HAP-1 (cell line): Measurements from ENCODE around the gene KCNQ1.

Experiments
- DNase-seq, 2 experiments: peaks; one replicate each; pipeline ENCODE4 v3.0.0-alpha.2; 2016 to 2020; ENCODE audit warnings: low spot score in 2 of 2
- H3K27me3 ChIP-seq: fragments of 250-450 bp; sonication (Bioruptor Pico); 2 replicates; pipeline ENCODE4 v1.5.1; 2020; ENCODE audit warnings: low read depth, mild to moderate bottlenecking, moderate library complexity
- H3K36me3 ChIP-seq: fragments of 250-450 bp; sonication (Bioruptor Pico); replicated peaks from 2 replicates; pipeline ENCODE4 v1.5.1; 2020; ENCODE audit warnings: mild to moderate bottlenecking
- H3K4me1 ChIP-seq: fragments of 250-450 bp; sonication (Bioruptor Pico); 2 replicates; pipeline ENCODE4 v1.5.1; 2020; ENCODE audit warnings: mild to moderate bottlenecking
- H3K4me3 ChIP-seq: fragments of 250-450 bp; sonication (Bioruptor Pico); 2 replicates; pipeline ENCODE4 v1.5.1; 2020; ENCODE audit warnings: mild to moderate bottlenecking, moderate library complexity
- H3K9me3 ChIP-seq: fragments of 250-450 bp; sonication (Bioruptor Pico); 2 replicates; pipeline ENCODE4 v1.5.1; 2020; ENCODE audit warnings: mild to moderate bottlenecking, moderate library complexity
- in situ Hi-C: fragments of 300-500 bp; cut with MboI; formaldehyde crosslinking; loops from 3 replicates; pipeline ENCODE4 v1.14.3; 2020; ENCODE audit warnings: low sequenced_read_pairs, inconsistent platforms, mixed read lengths

KCNQ1 gene

DNA sequence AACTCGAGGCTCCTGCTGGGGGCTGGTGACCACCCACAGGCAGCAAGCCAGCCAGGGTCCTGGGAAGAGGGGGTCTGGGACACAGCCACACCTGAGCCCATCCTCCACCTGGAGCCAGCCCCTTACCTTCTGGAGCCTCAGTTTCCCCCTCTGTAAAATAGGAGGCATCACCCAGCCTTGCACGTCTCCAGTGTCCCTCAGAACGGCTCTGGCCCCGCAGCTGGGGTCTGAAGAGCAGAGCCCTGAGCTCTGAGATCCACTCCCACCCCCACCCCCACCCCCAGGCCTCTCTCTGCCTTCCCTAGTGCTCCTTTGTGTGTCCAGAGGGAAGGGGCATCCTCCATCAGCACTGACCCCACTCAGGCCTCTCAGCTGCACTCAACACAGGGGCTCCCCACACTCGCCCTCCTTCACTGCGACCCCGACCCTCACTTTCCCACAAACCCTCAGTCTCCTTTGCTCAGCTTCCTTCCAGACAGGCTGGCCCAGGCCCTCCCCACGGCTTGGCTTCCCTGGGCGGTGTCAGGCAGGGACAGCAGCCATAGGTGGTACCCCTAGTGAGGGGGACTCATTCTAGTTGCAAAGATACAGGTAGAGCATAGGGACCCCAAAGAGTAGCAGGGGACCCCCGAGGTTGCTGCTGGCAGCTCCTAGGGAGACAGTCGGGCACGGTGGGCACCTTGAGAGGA is 288.3 kb downstream of the KCNQ1 start:
- H3K36me3 ChIP-seq = no peaks in the 10 kb centered on the region
- no peaks in the 10 kb centered on the region for H3K4me1 ChIP-seq
- H3K27me3 ChIP-seq = no peaks in the 10 kb centered on the region
- no peak overlapping the region for H3K4me3 ChIP-seq
- in situ Hi-C loops = no loop called here
- DNase-seq = no peak
- no peaks in the 10 kb centered on the region for H3K9me3 ChIP-seq

DNA sequence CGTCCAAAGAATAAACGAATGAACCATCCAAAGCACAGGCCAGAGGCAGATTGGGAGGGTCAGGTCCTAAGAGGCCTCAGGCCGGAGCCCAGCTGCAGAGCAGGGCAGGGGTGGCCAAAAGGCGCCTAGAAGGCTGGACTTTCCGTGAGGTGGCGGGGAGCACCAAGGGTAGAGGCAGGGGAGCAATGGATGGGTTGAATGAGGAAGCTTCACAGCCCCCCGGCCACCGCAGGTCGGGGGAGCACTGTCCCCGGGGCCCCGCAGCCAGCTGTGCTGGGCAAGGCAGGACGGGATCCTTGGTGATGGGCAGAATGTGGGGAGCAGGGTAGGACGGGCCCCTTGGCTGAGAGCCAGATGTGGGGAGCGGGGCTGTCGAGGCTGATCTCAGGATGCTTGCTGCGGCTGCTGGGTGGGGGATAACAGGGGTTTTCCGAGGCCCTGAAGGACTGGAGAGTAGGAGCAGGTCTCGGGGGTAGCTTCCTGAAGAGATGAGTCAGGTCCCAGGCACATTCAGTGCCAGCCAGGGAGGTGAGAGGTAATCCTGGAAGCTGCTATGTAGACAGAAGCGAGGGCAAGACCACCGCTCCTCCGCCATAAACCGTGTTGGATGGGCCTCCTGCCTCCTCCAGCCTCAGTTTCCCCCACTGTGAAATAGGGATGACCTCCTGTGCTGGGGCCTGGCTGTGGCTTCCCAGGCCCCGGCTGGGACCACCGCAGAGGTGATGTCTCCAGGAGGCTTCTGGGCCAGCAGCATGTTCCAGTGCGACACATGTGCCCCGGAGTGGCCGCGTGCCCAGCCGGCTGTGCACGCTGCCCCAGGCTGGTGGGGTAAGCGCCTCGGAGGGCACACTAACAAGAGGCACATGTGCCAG is 289.6 kb downstream of the KCNQ1 start:
- Histone ChIP-seq H3K4me1 (no peaks in the 10 kb centered on the region), H3K9me3 (no peaks in the 10 kb centered on the region), H3K4me3 (no peak overlapping the region), H3K27me3 (no peaks in the 10 kb centered on the region), H3K36me3 (no peaks in the 10 kb centered on the region)
- in situ Hi-C loops = no loop called here
- no peak for DNase-seq

DNA sequence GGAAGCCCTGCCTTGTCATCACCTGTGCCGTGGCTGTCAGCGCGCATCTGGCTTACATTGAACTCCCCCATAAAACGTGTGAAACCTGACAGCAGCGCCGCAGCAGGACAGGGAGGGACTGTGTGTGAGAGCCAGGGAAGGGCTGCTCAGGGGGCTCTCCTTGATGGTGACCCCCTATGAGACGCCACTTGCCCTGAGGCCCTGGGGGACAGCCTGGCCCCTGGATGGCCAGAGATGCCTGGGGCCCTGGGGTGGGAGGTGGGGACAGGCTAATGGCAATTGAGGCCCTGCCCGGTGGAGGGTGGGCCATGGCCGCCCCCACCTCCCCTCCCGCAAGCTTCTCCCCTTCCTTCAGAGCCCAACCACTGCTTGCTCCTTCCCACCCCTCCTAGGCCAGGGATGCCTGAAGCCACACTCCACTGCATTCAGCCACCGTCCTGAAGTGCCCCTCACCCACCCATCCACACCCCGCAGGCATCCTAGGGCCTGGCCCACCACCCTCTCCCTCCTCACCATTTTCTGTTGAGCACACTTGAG is 290.3 kb downstream of the KCNQ1 start:
- Histone ChIP-seq H3K9me3 (no peaks in the 10 kb centered on the region), H3K4me3 (no peak overlapping the region), H3K27me3 (no peaks in the 10 kb centered on the region), H3K36me3 (no peaks in the 10 kb centered on the region), H3K4me1 (no peaks in the 10 kb centered on the region)
- DNase-seq = no peak
- in situ Hi-C loops = no loop called here

DNA sequence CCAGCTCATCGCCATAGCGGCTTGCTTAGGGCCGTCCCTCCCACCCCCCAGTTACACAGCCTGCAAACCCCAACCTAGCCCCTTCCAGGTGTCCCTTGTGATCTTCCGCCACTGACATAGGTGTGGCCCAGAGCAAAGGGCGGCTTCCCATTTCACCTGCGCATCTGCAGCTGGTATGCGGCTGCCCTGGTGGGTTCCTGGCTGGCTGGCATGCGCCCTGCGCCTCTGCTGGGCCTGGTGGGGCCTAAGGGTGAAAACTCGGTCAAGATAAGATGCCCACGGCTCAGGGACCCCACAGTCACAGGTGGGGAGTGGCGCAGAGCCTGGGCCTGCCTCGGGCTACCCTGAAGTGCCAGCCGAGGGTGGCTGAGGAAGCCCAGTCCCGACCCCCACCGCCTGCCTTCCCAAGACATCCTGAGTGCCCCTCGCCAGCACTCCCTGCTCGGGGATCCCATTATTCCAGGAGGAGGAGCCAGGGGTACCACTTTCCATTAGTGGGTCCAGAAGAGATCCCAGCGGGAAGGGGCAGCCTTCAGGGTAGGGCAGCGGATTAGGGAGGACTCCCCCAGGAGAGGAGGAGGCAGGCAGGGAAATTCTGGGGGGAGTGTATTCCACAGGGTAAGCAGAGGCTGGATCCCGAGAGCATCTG is 291.9 kb downstream of the KCNQ1 start:
- no peak for DNase-seq
- H3K4me3 ChIP-seq = no peak overlapping the region
- H3K36me3 ChIP-seq = no peaks in the 10 kb centered on the region
- no peaks in the 10 kb centered on the region for H3K27me3 ChIP-seq
- H3K9me3 ChIP-seq = no peaks in the 10 kb centered on the region
- in situ Hi-C loops = no loop called here
- no peaks in the 10 kb centered on the region for H3K4me1 ChIP-seq

DNA sequence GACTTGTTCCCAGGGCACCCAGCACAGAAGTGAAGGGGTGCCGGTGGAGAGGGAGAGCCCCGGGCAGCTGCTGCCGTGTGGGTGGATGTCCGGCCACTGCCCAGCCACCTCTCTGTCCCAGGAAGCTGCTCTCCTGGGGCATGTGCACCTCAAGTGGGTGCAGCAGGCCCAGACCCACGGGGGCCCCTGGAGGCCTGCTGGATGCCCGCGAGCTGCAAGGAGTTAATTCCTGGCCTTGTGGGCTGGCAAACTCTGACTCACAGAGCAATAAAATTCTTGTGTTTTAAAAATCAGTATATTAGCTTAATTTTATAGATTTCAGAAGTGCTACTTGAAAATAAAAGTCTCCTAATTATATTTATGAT is 292.4 kb downstream of the KCNQ1 start:
- in situ Hi-C loops = no loop called here

DNA sequence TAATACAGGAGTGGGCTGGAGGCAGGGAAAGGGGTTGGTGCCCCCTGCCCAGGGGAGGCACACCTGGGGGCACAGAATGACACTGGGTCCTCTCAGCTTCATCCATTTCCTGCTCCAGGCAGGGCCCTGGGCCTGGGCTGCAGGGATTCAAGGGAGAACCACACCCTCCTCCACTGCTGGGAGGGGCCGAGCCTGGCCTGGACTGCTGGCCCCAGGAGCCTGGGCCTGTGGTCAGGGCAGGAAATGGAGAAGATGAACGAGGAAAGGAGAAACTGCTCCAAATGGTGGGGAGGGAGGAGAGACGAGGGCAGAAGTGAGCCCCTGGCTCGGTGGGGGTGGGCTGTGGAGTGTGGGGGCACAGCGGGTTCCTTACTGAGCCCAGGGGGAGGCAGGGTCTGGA is 293.1 kb downstream of the KCNQ1 start:
- H3K4me3 ChIP-seq = no peak overlapping the region
- DNase-seq = no peak
- H3K36me3 ChIP-seq = no peaks in the 10 kb centered on the region
- H3K9me3 ChIP-seq = no peaks in the 10 kb centered on the region
- H3K27me3 ChIP-seq = no peaks in the 10 kb centered on the region
- in situ Hi-C loops = no loop called here
- no peaks in the 10 kb centered on the region for H3K4me1 ChIP-seq

More for the DNA sequence above, 292.4 kb downstream of the KCNQ1 start:
- Histone ChIP-seq H3K36me3 (no peaks in the 10 kb centered on the region), H3K4me3 (no peak overlapping the region), H3K4me1 (no peaks in the 10 kb centered on the region), H3K27me3 (no peaks in the 10 kb centered on the region), H3K9me3 (no peaks in the 10 kb centered on the region)
- DNase-seq = no peak

DNA sequence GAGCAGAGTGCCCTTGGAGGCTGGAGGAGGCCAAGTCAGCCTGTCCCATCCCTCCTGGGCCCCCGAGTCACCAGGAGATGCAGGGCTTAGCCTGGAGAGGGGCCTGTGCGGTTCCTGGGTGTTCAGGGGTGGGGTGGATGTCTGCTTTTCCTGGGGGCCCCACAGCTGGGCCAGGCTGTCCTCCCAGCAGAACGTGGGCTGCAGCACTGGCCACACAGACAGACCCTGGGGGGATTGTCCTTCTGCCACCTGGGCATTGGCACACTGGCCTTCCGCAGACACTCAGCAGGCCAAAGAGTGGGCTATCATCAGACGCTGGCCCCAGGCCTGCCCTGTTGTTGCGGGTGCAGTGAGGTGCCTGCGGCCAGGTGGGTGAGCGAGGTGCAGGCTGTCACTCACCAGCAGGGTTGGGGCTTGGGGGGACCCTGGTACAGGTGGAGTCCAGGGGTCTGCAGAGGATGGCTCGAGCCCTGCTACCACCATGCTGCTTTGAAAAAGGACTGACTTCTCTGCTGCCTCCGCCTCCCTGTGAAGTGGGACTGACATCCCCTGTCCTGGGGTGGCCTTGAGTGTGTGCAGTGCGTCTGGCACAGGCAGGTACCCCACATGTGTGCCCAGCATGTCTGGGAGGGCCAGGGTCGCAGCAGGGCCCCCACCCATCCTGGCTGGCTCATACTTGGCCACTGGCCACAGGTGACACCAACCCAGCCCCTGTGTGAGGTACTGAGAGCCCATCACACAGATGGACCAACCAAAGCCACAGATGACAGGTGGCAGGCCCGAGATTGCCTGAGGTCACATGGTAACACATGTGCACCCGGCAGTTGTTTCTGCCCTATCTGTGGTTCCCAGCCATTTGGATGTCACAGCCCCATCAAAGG is 294.0 kb downstream of the KCNQ1 start:
- H3K9me3 ChIP-seq = no peaks in the 10 kb centered on the region
- H3K4me3 ChIP-seq = no peak overlapping the region
- H3K36me3 ChIP-seq = no peaks in the 10 kb centered on the region
- DNase-seq = no peak
- H3K27me3 ChIP-seq = no peaks in the 10 kb centered on the region
- H3K4me1 ChIP-seq = no peaks in the 10 kb centered on the region
- in situ Hi-C loops = no loop called here

DNA sequence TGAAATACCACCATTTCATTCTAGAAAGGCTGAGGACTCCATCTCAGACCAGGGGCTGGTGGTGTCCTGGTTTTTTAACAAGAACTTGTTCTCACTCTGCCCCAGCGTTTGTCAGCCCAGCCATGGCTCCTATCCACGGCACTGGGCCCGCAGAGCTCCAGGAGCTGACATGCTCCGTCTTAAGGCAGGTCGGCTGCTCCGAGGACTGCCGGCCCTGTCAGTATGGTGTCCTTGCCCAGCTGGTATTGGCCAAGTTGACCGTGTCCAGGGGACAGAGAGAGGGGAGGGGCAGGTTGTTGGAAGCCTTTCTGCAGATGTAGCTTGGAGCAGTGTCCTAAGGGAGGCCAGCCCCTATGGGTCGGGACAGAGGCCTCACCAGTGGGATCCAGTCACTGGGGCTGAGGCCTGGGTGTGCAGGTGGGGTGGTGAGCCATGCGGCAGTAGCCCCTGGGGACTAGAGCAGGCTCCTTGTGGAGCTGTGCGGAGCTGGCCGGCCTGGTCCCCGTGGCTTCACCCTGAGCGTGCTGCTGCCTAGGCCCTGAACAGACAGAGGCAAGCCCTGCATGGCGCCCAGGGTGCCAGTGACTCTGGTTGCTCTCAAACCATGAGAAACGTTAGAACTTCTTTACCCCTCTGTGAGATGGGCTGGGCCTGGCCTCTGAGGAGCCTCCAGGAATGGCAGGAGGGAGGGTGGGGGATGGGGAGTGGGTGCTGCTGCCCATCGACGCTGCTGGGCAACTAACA is 294.9 kb downstream of the KCNQ1 start:
- no peak for DNase-seq
- Histone ChIP-seq H3K4me3 (no peak overlapping the region), H3K9me3 (no peaks in the 10 kb centered on the region), H3K36me3 (no peaks in the 10 kb centered on the region), H3K27me3 (no peaks in the 10 kb centered on the region), H3K4me1 (no peaks in the 10 kb centered on the region)
- in situ Hi-C loops = no loop called here

DNA sequence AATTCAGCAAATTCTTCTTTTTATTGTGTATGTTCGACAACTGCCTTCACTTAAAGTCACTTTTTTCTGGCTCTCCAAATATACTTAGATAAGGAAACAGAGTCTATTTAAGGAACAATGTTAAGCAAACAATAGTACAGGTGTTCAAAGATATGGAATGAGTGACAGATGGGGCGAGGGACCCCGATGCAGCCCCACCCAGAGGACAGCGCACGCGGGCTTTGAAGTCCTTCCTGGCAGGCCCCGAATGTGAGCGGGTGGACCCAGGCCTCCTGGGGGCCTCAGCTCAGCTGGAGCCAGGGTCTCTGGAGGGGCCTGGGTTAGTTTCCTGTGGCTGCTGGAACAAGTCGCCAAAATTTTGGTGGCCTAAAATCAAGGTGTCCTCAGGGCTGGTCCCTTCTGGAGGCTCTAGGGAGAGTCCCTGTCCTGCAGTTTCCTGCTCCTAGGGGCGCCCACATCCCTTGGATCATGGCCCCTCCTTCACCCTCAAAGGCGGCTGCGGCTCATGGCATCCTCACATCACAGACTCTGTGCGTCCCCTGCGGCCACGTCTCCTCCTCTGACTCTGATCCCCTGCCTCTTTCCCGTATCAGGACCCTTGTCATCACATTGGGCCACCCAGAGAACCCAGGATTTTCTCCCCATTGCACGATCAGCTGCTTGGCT is 295.6 kb downstream of the KCNQ1 start:
- no peak for DNase-seq
- Histone ChIP-seq H3K9me3 (no peaks in the 10 kb centered on the region), H3K4me3 (no peak overlapping the region), H3K4me1 (no peaks in the 10 kb centered on the region), H3K36me3 (no peaks in the 10 kb centered on the region), H3K27me3 (no peaks in the 10 kb centered on the region)
- in situ Hi-C loops = no loop called here

DNA sequence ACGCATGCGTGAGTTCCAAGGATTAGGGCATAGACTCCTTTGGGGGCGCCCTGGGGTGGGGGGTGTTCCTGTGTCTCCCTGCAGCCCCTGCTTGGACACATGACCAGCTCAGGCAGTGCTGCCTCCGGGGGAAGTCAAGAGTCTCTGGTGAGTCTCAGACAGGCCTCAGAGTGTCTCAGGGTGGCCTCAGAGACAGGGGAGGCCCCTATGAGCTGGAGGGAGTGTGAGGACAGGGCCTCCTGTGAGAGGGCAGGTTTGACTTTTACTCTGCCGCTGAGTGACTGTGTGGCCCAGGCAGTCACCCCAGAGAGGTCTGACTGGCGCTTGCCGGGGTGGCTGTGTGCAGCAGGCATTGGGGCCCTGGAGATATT is 296.2 kb downstream of the KCNQ1 start:
- Histone ChIP-seq H3K4me1 (no peaks in the 10 kb centered on the region), H3K9me3 (no peaks in the 10 kb centered on the region), H3K4me3 (no peak overlapping the region), H3K36me3 (no peaks in the 10 kb centered on the region), H3K27me3 (no peaks in the 10 kb centered on the region)
- in situ Hi-C loops = no loop called here
- no peak for DNase-seq

DNA sequence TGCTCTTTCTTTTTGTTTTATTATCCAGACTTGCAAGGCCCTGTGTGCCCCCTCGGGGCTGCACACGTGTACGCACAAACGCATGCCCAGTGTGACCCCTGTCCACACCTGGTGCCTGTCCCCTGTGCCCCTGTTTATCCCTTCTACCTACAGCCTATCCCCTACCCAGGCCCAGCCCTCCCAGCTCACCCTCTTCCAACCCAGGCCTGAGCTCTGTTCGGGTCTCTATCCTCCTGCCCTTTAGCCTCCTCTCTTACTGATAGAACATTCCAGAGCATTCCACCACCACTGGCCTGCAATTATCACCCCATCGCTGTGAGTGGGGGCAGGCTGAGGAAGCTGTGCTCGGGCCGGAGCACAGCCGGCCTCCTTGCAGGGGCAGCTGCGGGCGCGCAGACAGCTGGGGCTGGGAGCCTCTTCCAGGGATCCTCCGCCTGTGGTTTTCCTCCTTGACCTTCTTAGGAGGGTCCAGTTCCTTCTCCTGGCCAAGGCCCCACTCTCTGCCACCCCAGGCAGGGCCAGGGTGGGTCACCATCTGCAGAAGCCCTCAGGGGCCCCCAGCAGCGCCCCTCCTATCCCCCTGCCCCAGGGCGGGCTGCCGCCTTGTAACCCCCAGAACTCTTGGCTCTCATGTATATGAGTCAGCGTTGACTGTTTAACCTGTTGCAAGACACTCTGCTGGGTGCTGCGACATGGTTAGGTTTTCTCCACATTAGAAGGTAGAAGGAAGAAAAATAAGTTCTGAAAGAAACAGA is 296.7 kb downstream of the KCNQ1 start:
- Histone ChIP-seq H3K4me3 (no peak overlapping the region), H3K27me3 (no peaks in the 10 kb centered on the region), H3K4me1 (no peaks in the 10 kb centered on the region), H3K9me3 (no peaks in the 10 kb centered on the region), H3K36me3 (no peaks in the 10 kb centered on the region)
- no peak for DNase-seq
- in situ Hi-C loops = no loop called here

DNA sequence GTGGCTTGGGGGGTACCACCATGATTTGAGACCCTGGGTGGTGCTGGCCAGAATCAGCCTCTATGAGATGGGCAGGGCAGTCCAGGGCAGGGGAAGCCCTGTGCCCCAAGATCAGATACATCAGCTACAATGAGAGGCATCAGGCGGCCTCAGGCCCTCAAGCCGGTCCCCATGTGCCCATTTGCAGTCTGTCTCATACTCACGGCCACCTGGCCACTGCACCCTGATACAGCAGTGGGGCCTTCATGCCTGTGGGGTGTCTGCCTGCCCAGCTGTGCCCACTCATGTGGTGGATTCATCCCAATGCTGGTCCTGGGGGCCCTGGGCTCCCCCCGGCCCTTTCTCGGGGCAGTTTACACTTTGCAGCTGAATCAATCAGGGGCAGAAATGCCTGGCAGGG is 297.4 kb downstream of the KCNQ1 start:
- in situ Hi-C loops = no loop called here
- Histone ChIP-seq H3K27me3 (no peaks in the 10 kb centered on the region), H3K36me3 (no peaks in the 10 kb centered on the region), H3K4me1 (no peaks in the 10 kb centered on the region), H3K9me3 (no peaks in the 10 kb centered on the region), H3K4me3 (no peak overlapping the region)
- no peak for DNase-seq
